GM15510 (cell line): Measurements from ENCODE around the gene FBXL17.

Source experiments
- POLR2A ChIP-seq: IDR thresholded peaks from 3 replicates; pipeline ENCODE4 v1.6.1; 2011; ENCODE audit warnings: borderline replicate concordance; ENCODE audit not compliant: insufficient read length; ENCODE audit errors: extremely low read depth

The FBXL17 gene

DNA sequence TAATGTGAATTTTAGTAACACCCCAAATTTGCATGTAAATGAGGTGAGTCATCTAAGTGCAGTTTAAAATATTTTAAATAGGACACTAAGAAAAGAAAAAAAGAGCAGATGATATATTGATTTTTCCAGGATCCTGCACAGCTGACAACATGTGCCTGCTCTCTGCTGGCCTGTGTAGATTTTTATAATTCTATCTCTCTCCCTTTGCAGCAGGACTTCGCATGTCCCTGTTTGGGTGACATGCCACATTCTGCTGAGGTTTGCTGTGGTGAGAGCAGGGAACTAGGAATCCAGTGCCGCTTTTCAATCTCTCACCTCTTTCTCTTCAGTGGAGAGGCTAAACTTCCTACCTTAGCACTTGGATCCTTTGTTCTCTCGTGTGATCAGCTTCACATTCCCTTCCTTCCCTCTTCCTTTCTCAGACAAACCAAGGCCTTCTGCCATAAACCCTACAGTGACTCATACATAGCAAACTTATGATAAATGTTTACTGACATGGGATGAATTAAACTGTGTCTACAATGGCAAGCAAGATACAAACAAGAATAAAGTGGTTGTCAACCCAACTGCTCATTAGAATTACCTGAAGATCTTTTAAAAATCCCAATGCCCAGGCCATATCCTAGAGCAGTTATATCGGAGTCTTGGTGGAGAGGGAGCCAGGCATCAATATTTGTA, 512.3 kb downstream of the FBXL17 start:
- TF ChIP-seq POLR2A, result no peak

DNA sequence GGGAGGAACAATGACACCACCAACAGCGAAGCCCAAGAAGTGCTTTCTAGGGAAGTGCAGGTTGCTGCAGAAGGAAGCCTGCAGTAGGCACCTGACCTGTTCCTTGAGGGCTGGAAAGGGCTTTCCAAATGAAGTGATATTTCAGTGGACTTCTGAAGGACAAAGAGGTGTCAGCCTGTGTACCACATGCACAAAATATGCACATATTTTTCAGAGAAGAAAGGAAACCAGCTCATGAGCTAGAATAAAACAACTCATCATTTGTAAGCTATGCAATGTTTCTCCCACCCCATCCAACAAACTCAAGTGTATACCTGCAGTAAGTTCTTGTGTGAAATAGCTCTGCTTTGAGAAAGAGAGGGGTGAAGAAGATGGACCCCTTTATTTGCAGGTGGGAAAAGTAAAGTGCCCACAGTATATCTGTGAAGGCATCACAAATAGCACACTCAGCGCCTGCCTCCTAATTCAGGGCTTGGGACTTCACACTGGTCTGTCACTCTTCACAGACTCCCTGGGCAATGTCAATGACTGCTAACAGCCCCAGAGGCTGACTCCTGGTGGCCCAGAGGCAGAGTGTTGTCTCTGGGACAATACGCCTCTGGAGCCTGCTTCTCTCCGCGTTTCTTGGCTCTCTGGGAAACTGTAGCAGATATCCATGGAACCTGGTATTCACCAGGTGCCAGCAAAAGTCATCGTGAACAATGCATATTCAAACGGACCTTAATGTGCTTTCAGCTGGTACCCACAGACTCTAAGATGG, 513.1 kb downstream of the FBXL17 start:
- TF ChIP-seq POLR2A, result no peak

DNA sequence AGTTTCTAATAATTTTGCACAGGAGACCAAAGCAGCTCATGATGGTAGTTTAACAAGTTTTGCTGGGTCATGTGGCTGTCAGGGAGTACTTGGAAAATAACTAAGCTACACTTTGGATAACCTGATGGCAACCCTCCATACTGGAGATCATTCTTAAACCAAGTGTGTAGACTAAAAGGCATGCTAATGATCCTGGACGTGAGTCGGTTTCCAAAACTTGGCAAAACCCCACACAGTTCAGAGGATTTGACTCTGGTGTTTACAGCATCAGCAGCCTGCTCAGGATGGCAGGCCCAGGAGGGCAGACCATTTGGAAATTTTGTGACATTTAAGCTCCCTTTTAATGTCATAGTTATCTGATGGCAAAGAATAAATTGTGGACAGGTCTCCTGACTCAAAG, 514.6 kb downstream of the FBXL17 start:
- TF ChIP-seq POLR2A, result no peak

- no peak for TF ChIP-seq POLR2A
Observed at GRCh38 chr5:107864793-107865192, 517.1 kb downstream of the FBXL17 start.

DNA sequence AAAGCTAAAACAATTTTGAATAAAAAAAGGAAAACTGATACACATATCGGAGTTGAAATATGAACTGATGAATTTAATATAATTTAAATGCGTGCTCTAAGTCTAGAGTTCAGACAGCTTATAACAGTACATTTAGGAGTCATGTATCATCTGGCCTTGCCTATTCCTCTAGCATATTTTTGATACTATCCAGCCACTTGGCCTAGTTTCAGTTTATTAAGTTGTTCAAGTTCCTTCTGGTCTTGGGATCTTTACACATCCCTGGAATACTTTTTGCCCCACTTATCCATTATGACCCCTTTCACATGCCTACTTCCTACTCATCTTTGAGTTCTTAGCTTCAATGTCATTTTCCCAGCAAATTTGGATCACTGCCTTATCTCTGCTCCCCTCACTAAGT, 518.8 kb downstream of the FBXL17 start:
- TF ChIP-seq POLR2A, result no peak

- TF ChIP-seq POLR2A, result no peak
Observed at GRCh38 chr5:107861565-107861964, 520.3 kb downstream of the FBXL17 start.

- no peak for TF ChIP-seq POLR2A
Observed at GRCh38 chr5:107860044-107860443, 521.9 kb downstream of the FBXL17 start.

DNA sequence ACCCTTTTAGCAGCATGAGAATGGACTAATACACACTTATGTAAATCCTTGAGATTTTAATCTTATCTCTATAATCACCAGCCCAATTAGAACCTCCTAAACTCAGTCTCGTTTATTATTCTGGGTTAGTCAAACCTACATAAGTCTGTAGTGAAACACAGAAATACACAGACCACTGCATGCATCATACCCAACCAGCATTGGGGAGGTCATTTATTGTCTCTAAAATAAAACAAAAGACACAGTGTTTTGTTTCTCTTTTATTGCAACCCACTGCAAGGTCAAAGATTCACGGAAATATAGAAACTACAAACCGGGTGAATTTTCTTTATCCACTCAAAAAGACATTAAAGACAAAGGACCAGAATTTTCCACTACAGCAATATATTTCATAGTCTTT, 523.1 kb downstream of the FBXL17 start:
- TF ChIP-seq POLR2A, result no peak

GRCh38 chr5:107858324-107858723, 523.6 kb downstream of the FBXL17 start:
- no peak for TF ChIP-seq POLR2A

DNA sequence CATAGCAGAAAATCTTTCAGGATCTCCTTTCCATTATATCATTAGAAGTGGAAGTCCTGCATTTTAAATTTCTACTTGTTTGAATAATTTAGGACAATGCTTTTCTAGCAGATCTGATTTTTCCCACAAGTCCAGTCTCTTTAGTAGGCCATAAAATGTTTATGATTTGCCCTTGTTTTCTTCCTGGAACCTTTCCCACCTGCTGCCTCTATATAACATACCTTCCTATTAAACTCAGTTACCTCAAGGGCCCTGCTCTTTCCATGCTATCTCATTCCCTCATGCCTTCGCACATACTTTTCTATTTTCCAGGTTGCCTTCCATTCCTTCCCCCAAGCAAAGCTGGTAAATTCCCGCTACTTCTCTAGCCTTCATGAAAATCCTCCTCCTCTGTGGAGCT, 524.1 kb downstream of the FBXL17 start:
- no peak for TF ChIP-seq POLR2A

DNA sequence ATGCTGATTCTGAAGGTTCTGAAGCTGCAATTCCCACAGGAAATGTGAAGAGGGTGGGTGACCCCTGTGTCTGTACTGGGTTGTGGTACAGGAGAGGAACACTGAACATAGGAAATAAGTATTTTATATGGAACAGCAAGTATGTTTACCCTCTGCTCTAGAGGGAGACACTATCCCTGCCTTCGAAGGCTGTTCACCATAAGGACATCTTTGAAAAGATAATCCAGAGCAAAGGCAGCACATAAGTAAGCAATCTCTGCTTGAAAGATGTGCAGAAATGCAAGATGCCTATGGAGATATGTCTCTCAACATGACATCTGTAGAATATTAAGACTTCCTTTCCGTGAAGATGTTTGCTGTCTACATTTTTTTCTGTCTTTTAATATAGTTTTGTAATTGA, 526.7 kb downstream of the FBXL17 start:
- TF ChIP-seq POLR2A, result no peak

DNA sequence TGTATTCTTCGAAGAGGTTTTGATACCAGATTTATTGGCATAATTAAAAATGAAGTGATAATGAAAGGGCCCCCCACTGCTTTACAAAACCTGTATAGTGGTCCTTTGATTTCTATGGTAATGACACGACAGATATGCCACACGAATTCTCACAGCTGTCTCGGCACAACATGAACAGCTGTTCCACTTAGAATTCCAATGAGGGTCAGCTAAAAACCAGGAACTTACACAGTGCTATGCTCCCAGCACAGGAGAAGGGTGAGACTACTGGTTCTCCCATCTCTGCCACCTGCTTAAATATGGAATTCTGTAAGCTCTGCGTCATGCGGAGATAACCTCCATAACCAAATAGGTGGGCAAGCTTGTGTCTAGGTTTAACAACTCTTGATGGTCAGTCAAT, 528.2 kb downstream of the FBXL17 start:
- TF ChIP-seq POLR2A, result no peak

DNA sequence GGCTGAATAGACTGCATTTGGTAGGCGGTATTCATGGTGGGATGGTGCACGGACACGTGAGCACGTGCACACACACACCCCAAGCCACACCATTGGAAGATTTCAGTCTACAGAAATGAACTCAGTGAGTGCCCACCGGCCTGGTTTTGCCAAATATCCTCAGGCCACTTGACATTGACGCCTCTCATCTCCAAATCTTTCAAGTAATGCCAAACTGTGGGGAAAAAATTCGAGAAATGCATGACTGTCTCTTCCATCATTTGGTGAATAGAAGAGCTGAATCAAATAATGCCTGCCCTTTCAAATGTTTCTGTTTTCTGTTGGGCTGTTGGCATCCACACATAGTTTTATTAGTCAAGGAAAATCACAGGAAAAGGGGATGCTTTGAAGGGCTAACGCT, 528.9 kb downstream of the FBXL17 start:
- TF ChIP-seq POLR2A, result no peak

DNA sequence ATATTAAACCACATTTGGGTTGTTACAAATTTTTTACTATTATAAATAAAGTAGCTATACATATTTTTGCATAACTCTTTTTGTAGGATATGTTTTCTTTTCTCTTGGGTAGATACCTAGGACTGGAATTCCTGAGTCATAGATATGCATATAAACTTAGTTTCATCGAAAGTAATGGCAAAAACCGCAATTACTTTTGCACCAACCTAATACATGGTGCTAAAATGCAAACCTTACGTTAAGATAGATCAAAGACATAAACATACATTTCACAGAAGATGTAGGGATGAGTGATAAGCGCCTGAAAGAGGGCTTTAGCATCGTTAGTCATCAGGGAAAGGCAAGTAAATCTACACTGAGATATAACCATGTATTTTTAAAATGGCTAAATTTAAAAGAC, 532.8 kb downstream of the FBXL17 start:
- no peak for TF ChIP-seq POLR2A

DNA sequence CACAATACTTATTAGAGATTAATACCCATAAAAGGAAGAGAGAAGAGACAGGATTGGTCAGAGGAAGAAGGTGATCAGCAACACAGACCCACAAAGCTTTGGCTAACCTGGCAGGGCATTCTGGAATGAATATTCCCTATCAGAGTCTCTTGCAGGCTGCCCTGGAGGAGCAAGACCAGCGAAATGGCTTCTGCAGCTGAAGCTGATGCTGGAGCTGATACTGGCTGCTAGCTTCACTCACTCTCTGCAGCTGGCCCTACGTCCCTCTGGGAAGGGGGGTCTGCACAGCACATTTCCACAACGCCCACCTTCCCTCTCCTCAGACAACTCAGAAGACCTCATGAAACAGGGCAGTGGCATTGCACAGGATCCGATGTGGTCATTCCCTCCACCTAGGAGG, 541.3 kb downstream of the FBXL17 start:
- no peak for TF ChIP-seq POLR2A

DNA sequence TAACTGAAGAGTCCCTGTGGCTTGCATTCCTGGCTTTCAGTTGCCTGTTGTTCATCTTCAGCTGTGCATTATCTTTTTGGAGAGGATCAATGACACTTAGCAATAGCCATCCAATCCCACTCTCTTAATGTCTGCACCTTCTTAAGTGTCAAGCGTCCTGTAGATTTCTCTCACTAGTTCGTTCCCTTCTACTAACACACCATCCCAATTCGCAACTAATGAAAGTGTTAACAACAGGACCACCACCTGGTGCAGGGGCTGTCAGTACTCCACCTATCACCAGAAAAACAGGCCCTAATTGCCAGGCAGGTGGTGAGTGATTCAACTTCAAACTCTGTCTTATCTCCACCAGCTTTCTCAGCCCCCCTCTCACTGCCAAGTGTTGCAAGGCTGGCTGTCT, 541.7 kb downstream of the FBXL17 start:
- no peak for TF ChIP-seq POLR2A
